LNCAP (cell line): ENCODE results near the gene PRDM2.

Experiments used
- TF ChIP-seq, protein P1 (sequence below): fragments of 450-650 bp; IDR thresholded peaks from 2 replicates; pipeline ENCODE4 v1.5.1; 2017; ENCODE audit warnings: mild to moderate bottlenecking

The PRDM2 gene

DNA sequence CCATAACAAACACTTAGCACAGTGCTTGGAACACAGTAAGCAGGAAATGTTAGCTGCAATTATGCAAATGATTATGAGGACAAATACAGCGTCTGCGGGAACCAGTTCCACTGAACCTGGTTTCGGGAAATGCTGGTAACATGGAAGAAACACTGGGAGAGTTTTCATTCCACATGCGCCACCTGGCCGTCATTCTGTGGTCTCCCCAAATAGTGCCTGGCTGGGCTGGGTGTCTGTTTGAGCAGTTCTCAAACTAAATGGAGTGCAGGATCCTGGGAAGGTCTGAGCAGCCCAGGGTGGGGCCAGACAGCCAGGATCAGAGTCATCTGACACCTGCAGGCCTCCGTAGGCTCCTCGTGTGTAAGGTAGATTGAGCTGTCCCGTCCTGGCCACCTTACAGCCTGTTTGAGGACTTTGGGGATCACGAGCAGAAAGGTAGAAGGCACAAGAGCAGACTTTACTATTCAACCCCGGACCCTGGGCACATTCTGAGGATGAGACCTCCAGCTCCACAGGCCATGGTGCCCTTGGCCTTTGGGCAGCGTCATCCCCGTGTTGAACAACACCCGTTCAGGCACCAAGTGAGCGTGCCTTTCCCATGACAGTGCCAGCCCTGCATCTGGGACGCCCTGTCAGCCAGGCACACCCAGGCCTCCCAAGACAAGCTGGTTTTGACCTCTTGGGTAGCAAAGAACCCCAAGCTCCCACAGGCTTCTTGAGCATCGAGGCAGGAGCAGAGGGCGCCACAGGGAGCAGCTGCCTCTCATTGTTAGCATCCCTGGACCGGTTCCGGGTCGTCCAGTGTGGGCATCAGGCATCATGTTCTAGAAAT is 101.9 kb downstream of the PRDM2 start:
- TF ChIP-seq, protein P1, sequence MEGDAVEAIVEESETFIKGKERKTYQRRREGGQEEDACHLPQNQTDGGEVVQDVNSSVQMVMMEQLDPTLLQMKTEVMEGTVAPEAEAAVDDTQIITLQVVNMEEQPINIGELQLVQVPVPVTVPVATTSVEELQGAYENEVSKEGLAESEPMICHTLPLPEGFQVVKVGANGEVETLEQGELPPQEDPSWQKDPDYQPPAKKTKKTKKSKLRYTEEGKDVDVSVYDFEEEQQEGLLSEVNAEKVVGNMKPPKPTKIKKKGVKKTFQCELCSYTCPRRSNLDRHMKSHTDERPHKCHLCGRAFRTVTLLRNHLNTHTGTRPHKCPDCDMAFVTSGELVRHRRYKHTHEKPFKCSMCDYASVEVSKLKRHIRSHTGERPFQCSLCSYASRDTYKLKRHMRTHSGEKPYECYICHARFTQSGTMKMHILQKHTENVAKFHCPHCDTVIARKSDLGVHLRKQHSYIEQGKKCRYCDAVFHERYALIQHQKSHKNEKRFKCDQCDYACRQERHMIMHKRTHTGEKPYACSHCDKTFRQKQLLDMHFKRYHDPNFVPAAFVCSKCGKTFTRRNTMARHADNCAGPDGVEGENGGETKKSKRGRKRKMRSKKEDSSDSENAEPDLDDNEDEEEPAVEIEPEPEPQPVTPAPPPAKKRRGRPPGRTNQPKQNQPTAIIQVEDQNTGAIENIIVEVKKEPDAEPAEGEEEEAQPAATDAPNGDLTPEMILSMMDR: peak; percentile 36; the same call in 1 of the 2 replicates

DNA sequence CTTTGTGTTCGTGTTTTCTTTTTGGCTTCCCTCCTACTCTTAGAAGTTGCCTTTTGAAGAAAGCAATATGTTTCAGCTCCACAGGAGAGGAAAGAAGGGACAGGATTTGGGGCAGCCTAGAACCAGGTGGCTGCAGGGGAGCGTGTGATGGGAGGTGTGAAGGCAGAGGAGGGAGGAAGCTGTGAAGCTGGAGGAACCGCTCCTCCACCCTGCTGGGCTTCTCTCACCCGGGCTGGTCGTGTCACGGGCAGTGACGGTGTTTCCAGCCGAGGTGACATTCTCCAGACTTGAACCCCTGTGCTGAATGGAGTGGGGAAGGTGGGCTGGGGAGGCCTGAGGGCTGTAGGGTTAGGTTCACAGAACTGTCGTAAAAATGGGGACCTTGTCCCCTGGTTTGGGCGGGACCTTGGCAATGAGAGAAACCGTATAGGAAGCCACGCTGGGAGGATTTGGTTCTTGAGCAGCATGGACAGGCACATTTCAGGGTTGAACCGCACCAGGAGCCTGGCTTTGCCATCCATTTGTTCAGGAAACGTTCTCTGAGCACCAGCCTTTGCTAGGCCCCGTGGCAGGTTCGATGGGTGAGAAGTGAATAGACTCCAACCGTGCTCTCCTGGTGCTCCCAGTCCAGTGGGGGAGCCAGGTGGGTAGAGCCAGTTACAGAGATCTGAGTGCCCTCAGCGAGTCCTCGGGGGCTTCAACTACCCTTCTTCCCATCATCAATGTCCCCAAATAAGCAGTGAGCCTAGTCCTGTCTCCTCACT is 103.0 kb downstream of the PRDM2 start:
- TF ChIP-seq, protein P1: no peak

DNA sequence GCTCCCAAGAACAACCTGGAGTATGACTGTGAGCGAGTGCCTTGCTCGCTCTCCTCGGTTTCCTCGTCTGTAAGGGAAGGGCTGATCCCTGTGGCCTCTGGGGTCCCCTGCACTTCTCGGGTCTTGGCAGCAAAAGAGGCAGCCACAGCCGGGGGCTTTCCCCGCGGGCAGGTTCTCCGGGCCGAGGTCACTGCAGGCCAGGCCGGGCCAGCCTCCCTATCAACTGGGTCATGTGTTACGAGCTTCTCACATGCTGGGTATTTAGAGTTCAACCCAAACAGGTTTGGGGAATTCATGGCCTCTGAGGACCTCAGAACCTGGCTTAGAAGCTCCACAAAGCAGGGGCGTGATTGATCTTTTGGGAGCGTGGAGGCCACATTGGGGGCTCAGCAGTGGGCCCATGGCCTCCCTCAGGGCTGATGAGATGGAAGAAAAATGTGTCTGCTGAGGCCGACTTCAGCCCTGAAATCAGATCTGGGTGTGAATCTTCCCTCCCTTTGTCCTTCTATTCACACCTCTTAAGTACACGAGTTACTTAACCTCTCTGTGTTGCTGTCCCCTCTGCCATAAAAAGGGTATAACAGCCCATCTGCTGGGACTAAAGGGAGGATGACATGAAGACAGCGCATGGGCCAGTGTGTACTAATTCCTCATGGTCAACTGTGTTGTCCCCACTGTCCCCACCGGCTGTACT is 103.7 kb downstream of the PRDM2 start:
- TF ChIP-seq, protein P1: no peak

DNA sequence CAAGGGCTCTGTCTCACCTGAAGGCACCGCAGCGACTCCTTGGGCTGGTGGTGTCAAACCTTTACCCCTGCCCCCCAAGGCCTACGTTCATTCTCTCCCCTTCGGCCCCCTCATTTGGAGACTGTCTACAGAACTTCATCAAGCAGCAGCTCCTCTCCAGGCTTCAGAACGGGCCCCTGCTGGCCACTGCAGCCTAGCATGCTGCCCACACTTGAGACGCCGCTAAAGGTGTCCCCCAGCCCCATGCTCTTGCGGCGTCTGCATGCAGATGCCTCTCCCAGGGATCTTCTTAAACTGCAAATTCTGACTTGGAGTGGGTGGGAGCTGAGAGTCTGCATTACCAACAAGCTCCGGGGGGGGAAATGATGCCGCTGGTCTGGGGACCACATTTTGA is 104.2 kb downstream of the PRDM2 start:
- TF ChIP-seq, protein P1: no peak

DNA sequence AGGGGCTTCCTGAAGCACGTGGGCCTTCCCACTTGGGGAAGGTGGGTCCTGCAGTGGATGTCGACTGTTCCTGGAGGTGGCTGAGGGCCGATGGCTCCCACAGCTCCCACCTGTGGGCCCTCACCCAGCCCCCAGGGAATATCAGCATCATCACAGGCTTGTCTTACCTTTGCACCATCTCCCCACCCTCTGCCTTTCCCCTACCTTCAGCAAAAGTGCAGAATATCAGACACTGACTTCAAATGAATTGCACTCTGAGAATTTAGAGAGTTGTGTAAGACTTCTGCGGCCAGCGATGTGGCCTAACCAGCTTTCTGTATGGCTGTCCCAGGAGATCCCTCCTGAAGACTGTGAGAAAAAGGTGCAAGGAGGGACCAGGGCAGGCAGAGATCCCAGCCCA is 105.4 kb downstream of the PRDM2 start:
- TF ChIP-seq, protein P1: no peak

DNA sequence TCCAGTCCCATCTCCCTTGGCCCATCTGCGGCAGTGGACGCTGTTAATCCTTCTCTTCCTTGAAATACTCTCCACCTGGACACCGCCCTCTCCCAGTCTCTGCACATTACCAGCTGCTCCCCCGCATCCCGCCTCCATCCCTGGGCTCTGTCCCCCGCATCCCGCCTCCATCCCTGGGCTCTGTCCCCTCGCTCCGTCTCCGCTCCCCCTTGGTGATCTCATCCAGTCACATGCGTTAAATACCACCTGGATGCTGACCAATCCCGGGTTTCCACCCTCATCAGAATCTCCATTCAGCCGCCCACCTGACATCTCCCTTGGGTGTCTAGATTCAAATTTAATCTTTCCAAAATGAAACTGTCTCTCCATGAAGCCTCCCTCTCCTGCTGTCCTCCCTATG is 106.1 kb downstream of the PRDM2 start:
- TF ChIP-seq, protein P1: no peak

DNA sequence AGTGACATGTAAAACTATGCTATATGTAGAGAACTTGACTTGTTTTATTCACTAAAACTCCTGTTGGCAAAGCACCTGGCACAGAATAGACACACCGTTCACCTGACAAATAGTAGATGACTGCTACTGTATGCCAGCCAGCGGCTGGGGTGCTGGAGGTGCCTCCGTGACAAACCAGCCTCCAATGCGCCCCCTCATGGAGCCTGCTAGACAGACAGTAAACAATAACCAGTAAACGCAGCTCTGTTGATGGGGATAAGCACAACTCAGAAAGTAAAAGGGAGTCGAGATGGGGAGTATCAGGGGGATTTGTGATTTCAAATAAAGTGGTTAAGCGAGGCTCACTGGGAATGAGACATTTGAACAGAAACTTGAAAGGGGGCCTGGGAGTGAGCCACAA is 107.2 kb downstream of the PRDM2 start:
- TF ChIP-seq, protein P1: peak; percentile 59
